ENCODE measurements around the gene LHFPL3. TPM values are rescaled to one million over a fixed set of nuclear protein-coding genes. Genes with fewer than 3 reads are reported as not detected.
"Not testable (repeated sequence)": the region's sequence is repeated elsewhere in the genome, so short reads cannot be mapped to it uniquely, and the experiment has no call there.

The LHFPL3 gene
- total RNA-seq, 1 donor from 2014 or later: not detected

- Histone ChIP-seq H3K27me3 (ENCODE audit: control insufficient read depth in 3 of 3, insufficient read depth in 3 of 3, low read length in 3 of 3) (peaks cover 0 to 3% (median 0%) of the 10 kb centered on the region in 3 donors), H3K4me1 (ENCODE audit: control insufficient read depth in 3 of 3, insufficient read depth in 3 of 3, low read length in 3 of 3) (no peaks in the 10 kb centered on the region), H3K27ac (ENCODE audit: low read depth, low read length) (no peak overlapping the region), H3K4me3 (ENCODE audit: low read length in 3 of 3) (no peak overlapping the region), H3K9me3 (ENCODE audit: control insufficient read depth in 3 of 3, low read length in 3 of 3) (no peaks in the 10 kb centered on the region), H3K9ac (ENCODE audit: low read depth in 1 of 3, low read length in 3 of 3) (no peak overlapping the region), H3K36me3 (ENCODE audit: control insufficient read depth in 3 of 3, insufficient read depth in 3 of 3, low read length in 3 of 3) (no peaks in the 10 kb centered on the region)
These were observed 575.4 kb downstream of the LHFPL3 start for GRCh38 chr7:104903846-104904245.

- Histone ChIP-seq H3K4me1 (ENCODE audit: control insufficient read depth in 3 of 3, insufficient read depth in 3 of 3, low read length in 3 of 3) (no peaks in the 10 kb centered on the region), H3K9ac (ENCODE audit: low read depth in 1 of 3, low read length in 3 of 3) (no peak overlapping the region), H3K9me3 (ENCODE audit: control insufficient read depth in 3 of 3, low read length in 3 of 3) (no peaks in the 10 kb centered on the region), H3K4me3 (ENCODE audit: low read length in 3 of 3) (no peak overlapping the region), H3K27me3 (ENCODE audit: control insufficient read depth in 3 of 3, insufficient read depth in 3 of 3, low read length in 3 of 3) (peaks cover 0 to 3% (median 0%) of the 10 kb centered on the region in 3 donors), H3K36me3 (ENCODE audit: control insufficient read depth in 3 of 3, insufficient read depth in 3 of 3, low read length in 3 of 3) (no peaks in the 10 kb centered on the region), H3K27ac (ENCODE audit: low read depth, low read length) (no peak overlapping the region)
These were observed 577.6 kb downstream of the LHFPL3 start for GRCh38 chr7:104906032-104906431.

- Histone ChIP-seq H3K9me3 (ENCODE audit: control insufficient read depth in 3 of 3, low read length in 3 of 3) (no peaks in the 10 kb centered on the region), H3K9ac (ENCODE audit: low read depth in 1 of 3, low read length in 3 of 3) (no peak overlapping the region), H3K27me3 (ENCODE audit: control insufficient read depth in 3 of 3, insufficient read depth in 3 of 3, low read length in 3 of 3) (peaks cover 0 to 3% (median 0%) of the 10 kb centered on the region in 3 donors), H3K4me3 (ENCODE audit: low read length in 3 of 3) (no peak overlapping the region), H3K36me3 (ENCODE audit: control insufficient read depth in 3 of 3, insufficient read depth in 3 of 3, low read length in 3 of 3) (no peaks in the 10 kb centered on the region), H3K27ac (ENCODE audit: low read depth, low read length) (no peak overlapping the region), H3K4me1 (ENCODE audit: control insufficient read depth in 3 of 3, insufficient read depth in 3 of 3, low read length in 3 of 3) (no peaks in the 10 kb centered on the region)
These were observed 578.2 kb downstream of the LHFPL3 start for GRCh38 chr7:104906556-104906955.

DNA sequence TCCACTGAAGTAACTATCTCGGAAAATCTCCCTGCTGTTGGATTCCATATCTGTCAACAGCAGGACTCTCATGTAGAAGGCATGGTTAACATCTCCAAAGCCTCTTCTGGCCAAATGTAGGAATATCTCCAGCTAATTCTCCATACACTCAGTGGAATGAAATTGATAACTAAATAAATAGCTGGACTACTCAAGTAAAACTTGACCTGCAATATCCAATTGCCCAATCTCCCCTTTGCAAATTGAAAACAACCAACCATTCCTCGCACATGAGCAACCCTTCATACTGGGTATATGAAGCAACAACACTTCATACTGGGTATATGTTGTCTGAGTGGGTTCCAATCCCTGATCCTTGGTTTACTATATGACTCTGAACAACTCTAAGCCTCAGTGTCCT, 580.2 kb downstream of the LHFPL3 start:
- H3K27ac ChIP-seq (ENCODE audit: low read depth, low read length): no peak overlapping the region
- peaks cover 0 to 3% (median 0%) of the 10 kb centered on the region in 3 donors for H3K27me3 ChIP-seq (ENCODE audit: control insufficient read depth in 3 of 3, insufficient read depth in 3 of 3, low read length in 3 of 3)
- no peaks in the 10 kb centered on the region for H3K4me1 ChIP-seq (ENCODE audit: control insufficient read depth in 3 of 3, insufficient read depth in 3 of 3, low read length in 3 of 3)
- no peaks in the 10 kb centered on the region for H3K9me3 ChIP-seq (ENCODE audit: control insufficient read depth in 3 of 3, low read length in 3 of 3)
- H3K36me3 ChIP-seq (ENCODE audit: control insufficient read depth in 3 of 3, insufficient read depth in 3 of 3, low read length in 3 of 3): no peaks in the 10 kb centered on the region
- no peak overlapping the region for H3K4me3 ChIP-seq (ENCODE audit: low read length in 3 of 3)
- no peak overlapping the region for H3K9ac ChIP-seq (ENCODE audit: low read depth in 1 of 3, low read length in 3 of 3)

- no peak overlapping the region for H3K4me3 ChIP-seq (ENCODE audit: low read length in 3 of 3)
- no peaks in the 10 kb centered on the region for H3K9me3 ChIP-seq (ENCODE audit: control insufficient read depth in 3 of 3, low read length in 3 of 3)
- H3K36me3 ChIP-seq (ENCODE audit: control insufficient read depth in 3 of 3, insufficient read depth in 3 of 3, low read length in 3 of 3): no peaks in the 10 kb centered on the region
- no peak overlapping the region for H3K27ac ChIP-seq (ENCODE audit: low read depth, low read length)
- no peak overlapping the region for H3K9ac ChIP-seq (ENCODE audit: low read depth in 1 of 3, low read length in 3 of 3)
- peaks cover 0 to 3% (median 0%) of the 10 kb centered on the region in 3 donors for H3K27me3 ChIP-seq (ENCODE audit: control insufficient read depth in 3 of 3, insufficient read depth in 3 of 3, low read length in 3 of 3)
- H3K4me1 ChIP-seq (ENCODE audit: control insufficient read depth in 3 of 3, insufficient read depth in 3 of 3, low read length in 3 of 3): no peaks in the 10 kb centered on the region
These were observed 580.7 kb downstream of the LHFPL3 start for GRCh38 chr7:104909096-104909495.

DNA sequence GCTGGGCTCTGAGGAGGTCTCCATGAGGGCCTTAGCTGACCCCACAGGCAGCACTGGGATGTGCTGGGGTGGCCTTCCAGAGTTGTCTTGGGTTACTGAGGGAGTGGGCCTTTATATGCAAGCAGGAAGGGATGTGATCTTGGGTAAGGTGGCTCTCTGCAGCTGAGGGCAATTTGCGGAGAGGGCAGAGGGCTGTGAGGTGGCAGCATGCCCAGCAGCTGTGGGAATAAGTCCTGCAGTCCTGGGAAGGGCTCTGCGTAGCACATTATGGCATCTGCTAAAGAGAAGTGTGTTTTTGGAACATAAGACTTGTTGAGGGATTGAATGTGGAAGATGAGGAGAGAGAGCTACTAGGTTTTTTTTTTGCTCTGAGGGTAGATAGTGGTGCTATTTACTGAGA, 586.0 kb downstream of the LHFPL3 start:
- Histone ChIP-seq H3K27ac (ENCODE audit: low read depth, low read length) (no peak overlapping the region), H3K4me3 (ENCODE audit: low read length in 3 of 3) (no peak overlapping the region), H3K9ac (ENCODE audit: low read depth in 1 of 3, low read length in 3 of 3) (no peak overlapping the region), H3K4me1 (ENCODE audit: control insufficient read depth in 3 of 3, insufficient read depth in 3 of 3, low read length in 3 of 3) (no peaks in the 10 kb centered on the region), H3K9me3 (ENCODE audit: control insufficient read depth in 3 of 3, low read length in 3 of 3) (no peaks in the 10 kb centered on the region), H3K36me3 (ENCODE audit: control insufficient read depth in 3 of 3, insufficient read depth in 3 of 3, low read length in 3 of 3) (no peaks in the 10 kb centered on the region), H3K27me3 (ENCODE audit: control insufficient read depth in 3 of 3, insufficient read depth in 3 of 3, low read length in 3 of 3) (no peaks in the 10 kb centered on the region)

GRCh38 chr7:104921596-104921995, 593.2 kb downstream of the LHFPL3 start:
- Histone ChIP-seq H3K36me3 (ENCODE audit: control insufficient read depth in 3 of 3, insufficient read depth in 3 of 3, low read length in 3 of 3) (no peaks in the 10 kb centered on the region), H3K4me1 (ENCODE audit: control insufficient read depth in 3 of 3, insufficient read depth in 3 of 3, low read length in 3 of 3) (peaks cover 0 to 6% (median 3%) of the 10 kb centered on the region in 3 donors), H3K27ac (ENCODE audit: low read depth, low read length) (no peak overlapping the region), H3K9me3 (ENCODE audit: control insufficient read depth in 3 of 3, low read length in 3 of 3) (no peaks in the 10 kb centered on the region), H3K27me3 (ENCODE audit: control insufficient read depth in 3 of 3, insufficient read depth in 3 of 3, low read length in 3 of 3) (no peaks in the 10 kb centered on the region), H3K4me3 (ENCODE audit: low read length in 3 of 3) (no peak overlapping the region), H3K9ac (ENCODE audit: low read depth in 1 of 3, low read length in 3 of 3) (no peak overlapping the region)

DNA sequence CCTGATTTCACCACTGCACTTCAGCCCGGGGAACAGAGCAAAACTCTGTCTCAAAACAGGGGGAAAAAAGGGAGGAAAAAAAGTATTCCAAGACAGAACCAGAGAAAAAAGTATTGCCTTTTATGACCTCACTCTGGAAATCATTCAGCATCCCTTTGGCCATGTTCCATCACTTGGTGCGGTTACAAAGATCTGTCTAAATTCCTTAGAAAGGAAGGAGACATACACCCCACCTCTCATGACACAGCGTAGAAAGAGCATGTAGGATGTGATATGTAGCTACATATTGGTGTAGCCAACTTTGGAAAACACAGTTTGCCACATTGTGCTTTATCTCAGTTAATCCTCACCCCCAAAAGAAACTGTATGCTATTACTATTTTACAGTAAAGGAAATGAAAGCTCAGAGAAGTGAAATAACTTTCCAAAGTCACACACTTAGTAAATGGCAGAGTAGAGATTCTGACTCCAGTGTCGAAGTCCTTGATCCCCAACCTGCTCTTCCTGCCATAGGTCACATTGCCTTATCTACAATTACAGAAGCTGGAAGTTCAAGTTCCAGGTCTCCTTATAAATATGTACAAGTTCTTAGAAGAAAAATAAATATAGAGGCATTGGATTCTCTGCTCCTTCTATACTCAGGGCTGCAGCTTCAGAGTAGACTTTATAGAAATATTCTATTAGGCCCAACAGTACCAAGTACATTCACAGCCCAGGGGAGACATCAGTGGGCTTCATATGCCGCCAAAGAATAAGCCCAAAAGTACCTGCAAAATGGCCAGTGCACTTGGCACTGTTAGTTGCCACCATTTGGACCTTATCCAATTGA, 594.0 kb downstream of the LHFPL3 start:
- Histone ChIP-seq H3K9ac (ENCODE audit: low read depth in 1 of 3, low read length in 3 of 3) (no peak overlapping the region), H3K36me3 (ENCODE audit: control insufficient read depth in 3 of 3, insufficient read depth in 3 of 3, low read length in 3 of 3) (no peaks in the 10 kb centered on the region), H3K4me3 (ENCODE audit: low read length in 3 of 3) (no peak overlapping the region), H3K27ac (ENCODE audit: low read depth, low read length) (no peak overlapping the region), H3K27me3 (ENCODE audit: control insufficient read depth in 3 of 3, insufficient read depth in 3 of 3, low read length in 3 of 3) (no peaks in the 10 kb centered on the region), H3K9me3 (ENCODE audit: control insufficient read depth in 3 of 3, low read length in 3 of 3) (no peaks in the 10 kb centered on the region), H3K4me1 (ENCODE audit: control insufficient read depth in 3 of 3, insufficient read depth in 3 of 3, low read length in 3 of 3) (peaks cover 0 to 6% (median 3%) of the 10 kb centered on the region in 3 donors)

- no peaks in the 10 kb centered on the region for H3K27me3 ChIP-seq (ENCODE audit: control insufficient read depth in 3 of 3, insufficient read depth in 3 of 3, low read length in 3 of 3)
- no peak overlapping the region for H3K9ac ChIP-seq (ENCODE audit: low read depth in 1 of 3, low read length in 3 of 3)
- H3K36me3 ChIP-seq (ENCODE audit: control insufficient read depth in 3 of 3, insufficient read depth in 3 of 3, low read length in 3 of 3): no peaks in the 10 kb centered on the region
- H3K4me3 ChIP-seq (ENCODE audit: low read length in 3 of 3): no peak overlapping the region
- peaks cover 0 to 6% (median 3%) of the 10 kb centered on the region in 3 donors for H3K4me1 ChIP-seq (ENCODE audit: control insufficient read depth in 3 of 3, insufficient read depth in 3 of 3, low read length in 3 of 3)
- no peak overlapping the region for H3K27ac ChIP-seq (ENCODE audit: low read depth, low read length)
- H3K9me3 ChIP-seq (ENCODE audit: control insufficient read depth in 3 of 3, low read length in 3 of 3): no peaks in the 10 kb centered on the region
These were observed 594.6 kb downstream of the LHFPL3 start for GRCh38 chr7:104923010-104923421.

DNA sequence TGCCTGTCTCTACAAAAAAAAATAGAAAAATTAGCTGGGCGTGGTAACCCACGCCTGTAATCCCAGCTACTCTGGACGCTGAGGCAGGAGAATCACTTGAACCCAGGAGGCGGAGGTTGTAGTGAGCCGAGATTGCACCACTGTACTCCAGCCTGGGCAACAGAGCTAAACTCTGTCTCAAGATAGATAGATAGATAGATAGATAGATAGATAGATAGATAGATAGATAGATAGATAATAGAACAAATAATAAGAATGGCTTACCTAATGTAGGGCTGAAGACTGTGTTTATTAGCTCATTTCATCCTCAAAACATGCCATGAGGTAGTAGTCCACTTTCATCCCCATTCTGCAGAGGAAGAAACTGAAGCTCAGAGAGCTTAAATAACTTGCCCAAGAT, 597.8 kb downstream of the LHFPL3 start:
- not testable (repeated sequence) for H3K9ac ChIP-seq (ENCODE audit: low read depth in 1 of 3, low read length in 3 of 3); H3K4me1 ChIP-seq (ENCODE audit: control insufficient read depth in 3 of 3, insufficient read depth in 3 of 3, low read length in 3 of 3); H3K36me3 ChIP-seq (ENCODE audit: control insufficient read depth in 3 of 3, insufficient read depth in 3 of 3, low read length in 3 of 3); H3K27me3 ChIP-seq (ENCODE audit: control insufficient read depth in 3 of 3, insufficient read depth in 3 of 3, low read length in 3 of 3); H3K4me3 ChIP-seq (ENCODE audit: low read length in 3 of 3); H3K9me3 ChIP-seq (ENCODE audit: control insufficient read depth in 3 of 3, low read length in 3 of 3); H3K27ac ChIP-seq (ENCODE audit: low read depth, low read length)

All from skeletal muscle tissue (tissue), 4 donors.